HEK293T (cell line): ENCODE data around the gene BLOC1S2.
"Not testable (repeated sequence)": the region's sequence is repeated elsewhere in the genome, so short reads cannot be mapped to it uniquely, and the experiment has no call there.

Source experiments
- CTCF ChIA-PET: fragments of 350-600 bp; formaldehyde crosslinking; extraction: SDS; loops from one replicate; lab custom pipeline; 2021; ENCODE audit warnings: antibody characterized with exemption, inconsistent platforms; lab: Yijun Ruan, JAX
- POLR2A ChIA-PET: fragments of 350-600 bp; formaldehyde crosslinking; extraction: SDS; loops from one replicate; lab custom pipeline; 2020; ENCODE audit warnings: antibody characterized with exemption, inconsistent platforms; lab: Yijun Ruan, JAX
- DNase-seq: peaks from one replicate; pipeline ENCODE4 v3.0.0; 2012; ENCODE audit warnings: mixed read lengths; ENCODE audit errors: extremely low spot score
- ARNT ChIP-seq: fragments of 450-650 bp; IDR thresholded peaks from 2 replicates; pipeline ENCODE4 v1.6.1; 2017; ENCODE audit warnings: mild to moderate bottlenecking
- BHLHE40 ChIP-seq: fragments of 450-650 bp; IDR thresholded peaks from 2 replicates; pipeline ENCODE4 v1.6.1; 2016; ENCODE audit warnings: mild to moderate bottlenecking, moderate library complexity, borderline replicate concordance
- CTBP1 ChIP-seq: fragments of 450-650 bp; IDR thresholded peaks from 2 replicates; pipeline ENCODE4 v1.6.1; 2016; ENCODE audit warnings: borderline replicate concordance
- ELF4 ChIP-seq: fragments of 450-650 bp; IDR thresholded peaks from 2 replicates; pipeline ENCODE4 v1.6.1; 2017; ENCODE audit warnings: antibody characterized with exemption
- FOXA1 ChIP-seq: fragments of 450-650 bp; IDR thresholded peaks from 2 replicates; pipeline ENCODE4 v1.6.1; 2016; ENCODE audit warnings: mild to moderate bottlenecking
- FOXK2 ChIP-seq: fragments of 450-650 bp; IDR thresholded peaks from 2 replicates; pipeline ENCODE4 v1.6.1; 2016; ENCODE audit warnings: mild to moderate bottlenecking
- FOXM1 ChIP-seq: fragments of 450-650 bp; IDR thresholded peaks from 2 replicates; pipeline ENCODE4 v1.6.1; 2017; ENCODE audit warnings: mild to moderate bottlenecking, borderline replicate concordance
- HDGF ChIP-seq: fragments of 450-650 bp; IDR thresholded peaks from 2 replicates; pipeline ENCODE4 v1.6.1; 2017; ENCODE audit warnings: antibody characterized with exemption, borderline replicate concordance
- L3MBTL2 ChIP-seq: fragments of 450-650 bp; conservative IDR thresholded peaks from 2 replicates; pipeline ENCODE4 v1.6.1; 2016; ENCODE audit warnings: mild to moderate bottlenecking
- LEF1 ChIP-seq: fragments of 450-650 bp; IDR thresholded peaks from 2 replicates; pipeline ENCODE4 v1.6.1; 2017; ENCODE audit warnings: mild to moderate bottlenecking, borderline replicate concordance
- NFRKB ChIP-seq: fragments of 450-650 bp; IDR thresholded peaks from 2 replicates; pipeline ENCODE4 v1.6.1; 2016; ENCODE audit warnings: mild to moderate bottlenecking, moderate library complexity
- PKNOX1 ChIP-seq: fragments of 450-650 bp; IDR thresholded peaks from 2 replicates; pipeline ENCODE4 v1.6.1; 2016
- SP1 ChIP-seq: fragments of 450-650 bp; IDR thresholded peaks from 2 replicates; pipeline ENCODE4 v1.6.1; 2017
- SUZ12 ChIP-seq: fragments of 450-650 bp; IDR thresholded peaks from 2 replicates; pipeline ENCODE4 v1.6.1; 2016; ENCODE audit warnings: mild to moderate bottlenecking
- TARDBP ChIP-seq: fragments of 450-650 bp; IDR thresholded peaks from 2 replicates; pipeline ENCODE4 v1.6.1; 2016
- ZNF384 ChIP-seq: fragments of 450-650 bp; IDR thresholded peaks from 2 replicates; pipeline ENCODE4 v1.6.1; 2016

The BLOC1S2 gene

GRCh38 chr10:100287756-100288155, 1.3 kb upstream of the BLOC1S2 start:
- no peak for DNase-seq
- CTCF ChIA-PET, result interaction anchor here (1.0 kb wide), 1 partner anchor 231 kb away, joined by 3 read pairs; no protein-coding TSS in a partner anchor
- POLR2A ChIA-PET, result interaction anchor here (1.2 to 2.4 kb wide), 3 partner anchors 9 to 86 kb away, joined by 3 to 25 read pairs (median 6); no protein-coding TSS in a partner anchor
- no peak for TF ChIP-seq FOXM1
- no peak for TF ChIP-seq SUZ12
- TF ChIP-seq TARDBP, result no peak
- no peak for TF ChIP-seq BHLHE40
- no peak for TF ChIP-seq FOXK2
- TF ChIP-seq ZNF384, result no peak
- TF ChIP-seq HDGF, result no peak
- TF ChIP-seq NFRKB, result no peak
- TF ChIP-seq L3MBTL2, result no peak
- no peak for TF ChIP-seq FOXA1
- TF ChIP-seq ARNT, result no peak
- no peak for TF ChIP-seq LEF1
- TF ChIP-seq CTBP1, result no peak
- TF ChIP-seq SP1, result no peak
- TF ChIP-seq PKNOX1, result no peak
- TF ChIP-seq ELF4, result no peak

GRCh38 chr10:100285326-100285725, 1.2 kb downstream of the BLOC1S2 start:
- POLR2A ChIA-PET, result interaction anchor here (1.0 to 2.4 kb wide), 4 partner anchors 12 to 61 kb away, joined by 3 to 25 read pairs (median 10); partner anchors contain the start of gene SCD
- CTCF ChIA-PET, DNase-seq: not testable (repeated sequence)

GRCh38 chr10:100282907-100283306, 3.6 kb downstream of the BLOC1S2 start:
- ChIA-PET POLR2A (interaction anchor here (0.6 to 1.1 kb wide), 2 partner anchors 16 to 434 kb away, joined by 3 read pairs; no protein-coding TSS in a partner anchor), CTCF (no interaction called here)
- no peak for TF ChIP-seq ARNT
- no peak for TF ChIP-seq BHLHE40
- TF ChIP-seq LEF1, result no peak
- no peak for TF ChIP-seq PKNOX1
- no peak for TF ChIP-seq FOXM1
- TF ChIP-seq ZNF384, result no peak
- no peak for TF ChIP-seq NFRKB
- no peak for TF ChIP-seq HDGF
- no peak for TF ChIP-seq FOXK2
- TF ChIP-seq FOXA1, result no peak
- no peak for TF ChIP-seq TARDBP
- TF ChIP-seq ELF4, result no peak

GRCh38 chr10:100276971-100277370, 9.5 kb downstream of the BLOC1S2 start:
- DNase-seq, CTCF ChIA-PET, POLR2A ChIA-PET: not testable (repeated sequence)

More at GRCh38 chr10:100282907-100283306, 3.6 kb downstream of the BLOC1S2 start:
- DNase-seq, result no peak

GRCh38 chr10:100267239-100268104, 19.0 kb downstream of the BLOC1S2 start, which contains the start of gene CWF19L1:
TSS of gene CWF19L1 (minus strand) at chr10:100267638. CDS start at chr10:100267593, 45 bp downstream.
- ChIA-PET CTCF (no interaction called here), POLR2A (interaction anchor here (0.6 to 0.9 kb wide), 3 partner anchors 16 to 19 kb away, joined by 3 read pairs; no protein-coding TSS in a partner anchor)
- peak; percentile 36; the same call in 1 of the 2 replicates for TF ChIP-seq ELF4
- TF ChIP-seq L3MBTL2, result peak; percentile 74; the same call in 1 of the 2 replicates
- TF ChIP-seq PKNOX1, result peak; percentile 39
- TF ChIP-seq ZNF384, result 0 out of 2 replicates have a peak, but pooled peaks have one; percentile 16
- no peak for TF ChIP-seq HDGF
- TF ChIP-seq TARDBP, result no peak
- peak; percentile 92 for DNase-seq

- ChIA-PET CTCF (no interaction called here), POLR2A (interaction anchor here (1.1 kb wide), 1 partner anchor 21 kb away, joined by 3 read pairs; the partner anchor contains the start of gene BLOC1S2)
- no peak for DNase-seq
- TF ChIP-seq FOXA1 (no peak), FOXK2 (no peak), HDGF (no peak), SP1 (no peak), PKNOX1 (no peak), L3MBTL2 (no peak), ELF4 (no peak), FOXM1 (no peak), BHLHE40 (no peak), CTBP1 (no peak), NFRKB (no peak), ZNF384 (no peak), LEF1 (no peak), SUZ12 (no peak), ARNT (no peak), TARDBP (no peak)
Measured at GRCh38 chr10:100265821-100266485, 20.5 kb downstream of the BLOC1S2 start.
